ENCODE data around the gene LIN28A.
"Not testable (repeated sequence)": the region's sequence is repeated elsewhere in the genome, so short reads cannot be mapped to it uniquely, and the experiment has no call there.

Gene LIN28A, protein sequence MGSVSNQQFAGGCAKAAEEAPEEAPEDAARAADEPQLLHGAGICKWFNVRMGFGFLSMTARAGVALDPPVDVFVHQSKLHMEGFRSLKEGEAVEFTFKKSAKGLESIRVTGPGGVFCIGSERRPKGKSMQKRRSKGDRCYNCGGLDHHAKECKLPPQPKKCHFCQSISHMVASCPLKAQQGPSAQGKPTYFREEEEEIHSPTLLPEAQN

DNA sequence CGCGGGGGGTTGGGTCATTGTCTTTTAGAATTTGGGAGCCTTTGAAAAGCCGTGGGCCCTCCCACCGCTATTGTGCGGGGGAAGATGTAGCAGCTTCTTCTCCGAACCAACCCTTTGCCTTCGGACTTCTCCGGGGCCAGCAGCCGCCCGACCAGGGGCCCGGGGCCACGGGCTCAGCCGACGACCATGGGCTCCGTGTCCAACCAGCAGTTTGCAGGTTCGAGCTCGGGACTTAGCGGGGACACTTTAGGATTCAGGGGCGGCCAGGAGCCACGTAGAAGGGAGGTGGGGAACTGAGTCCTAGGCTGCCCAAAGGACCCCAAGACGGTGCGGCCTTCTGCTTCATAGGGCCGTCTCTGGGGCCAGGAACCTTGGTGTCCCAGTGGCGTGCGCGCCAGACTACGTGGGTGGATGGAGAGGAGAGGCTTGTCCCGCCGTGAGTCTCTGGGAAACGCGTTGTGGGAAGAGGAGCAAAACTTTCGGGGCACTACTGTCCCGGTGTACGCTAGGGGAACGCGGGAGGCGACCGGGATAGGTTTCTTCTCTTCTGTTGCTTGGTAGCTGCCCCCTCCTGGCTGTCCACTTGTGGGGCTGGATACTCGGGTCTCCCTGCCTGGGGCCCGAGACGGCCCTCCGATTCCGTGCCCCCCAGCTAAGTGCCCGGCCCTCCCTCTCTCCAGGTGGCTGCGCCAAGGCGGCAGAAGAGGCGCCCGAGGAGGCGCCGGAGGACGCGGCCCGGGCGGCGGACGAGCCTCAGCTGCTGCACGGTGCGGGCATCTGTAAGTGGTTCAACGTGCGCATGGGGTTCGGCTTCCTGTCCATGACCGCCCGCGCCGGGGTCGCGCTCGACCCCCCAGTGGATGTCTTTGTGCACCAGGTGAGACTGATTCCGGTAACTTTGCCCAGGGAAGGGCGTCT, at the start of gene LIN28A:
Gene LIN28A (plus strand): TSS at position 112 of the 918 bp plus-strand sequence. CDS start 75 bp downstream, at position 187.
- DNase-seq = no peak

DNA sequence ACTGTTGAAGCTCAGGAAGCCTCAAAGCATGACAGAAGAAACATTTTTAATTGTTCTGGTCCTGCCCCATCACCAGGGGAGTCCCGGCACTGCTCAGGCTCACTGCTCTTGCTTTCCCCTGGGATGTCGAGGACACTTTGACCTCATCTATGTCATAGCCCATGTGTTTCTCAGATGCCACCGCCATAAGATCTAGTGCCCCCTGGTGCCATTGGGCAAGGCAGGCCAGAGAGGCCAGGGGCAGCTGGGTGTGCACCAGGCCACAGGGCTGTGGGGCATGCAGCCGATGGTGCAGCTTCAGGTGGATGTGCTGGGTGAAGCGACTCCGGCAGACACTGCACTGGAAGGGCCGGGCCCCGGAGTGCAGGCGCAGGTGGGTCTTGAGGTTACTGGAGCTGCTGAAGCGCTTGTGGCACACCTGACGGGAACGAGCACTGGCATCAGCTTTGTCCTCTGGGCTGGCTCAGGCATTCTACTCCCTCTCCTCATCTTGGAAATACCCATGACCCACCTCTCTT, 49.0 kb upstream of the LIN28A start:
- no peak for DNase-seq

DNA sequence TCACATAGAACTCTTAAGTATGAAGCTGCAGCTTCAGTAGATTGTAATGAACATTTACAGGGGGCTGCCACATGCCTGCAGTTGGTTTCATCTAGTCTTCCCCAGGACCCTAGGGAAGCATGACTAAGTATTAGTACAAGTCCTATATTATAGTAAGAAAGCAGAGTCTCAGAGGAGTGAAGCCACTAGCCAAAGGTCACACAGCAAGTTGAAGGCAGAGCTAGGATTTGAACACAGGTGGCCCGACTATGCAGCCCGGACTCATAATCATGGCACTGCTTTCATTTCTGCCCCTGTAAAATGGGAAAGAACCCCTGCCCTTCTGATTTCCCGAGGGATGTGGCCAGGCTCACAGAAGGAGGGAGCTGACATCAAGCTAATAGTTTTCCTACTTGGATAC, 48.3 kb upstream of the LIN28A start:
- no peak for DNase-seq

GRCh38 chr1:26363549-26364448, 46.8 kb upstream of the LIN28A start:
- peak; percentile 73 for DNase-seq

GRCh38 chr1:26364956-26365355, 45.7 kb upstream of the LIN28A start:
- no peak for DNase-seq

DNA sequence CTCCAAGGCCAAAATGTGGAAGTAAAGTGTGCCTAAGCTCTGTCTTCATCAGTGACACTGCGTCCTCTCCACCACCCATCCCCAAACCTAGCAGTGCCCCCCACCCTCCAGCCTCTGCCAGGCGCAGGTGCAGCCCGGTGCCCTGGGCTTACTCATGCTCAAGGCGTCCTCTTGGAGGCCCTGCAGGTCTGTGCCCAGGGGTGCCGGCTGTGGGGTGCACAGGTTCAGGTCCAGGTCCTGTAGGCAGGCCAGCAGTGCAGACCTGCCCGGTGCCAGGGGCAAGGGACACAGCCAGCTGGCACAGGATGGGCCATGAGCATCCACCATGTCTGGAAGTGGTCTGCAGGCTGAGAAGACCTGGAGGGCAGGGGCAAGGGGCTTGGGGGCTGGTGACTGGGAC, 43.2 kb upstream of the LIN28A start:
- no peak for DNase-seq

DNA sequence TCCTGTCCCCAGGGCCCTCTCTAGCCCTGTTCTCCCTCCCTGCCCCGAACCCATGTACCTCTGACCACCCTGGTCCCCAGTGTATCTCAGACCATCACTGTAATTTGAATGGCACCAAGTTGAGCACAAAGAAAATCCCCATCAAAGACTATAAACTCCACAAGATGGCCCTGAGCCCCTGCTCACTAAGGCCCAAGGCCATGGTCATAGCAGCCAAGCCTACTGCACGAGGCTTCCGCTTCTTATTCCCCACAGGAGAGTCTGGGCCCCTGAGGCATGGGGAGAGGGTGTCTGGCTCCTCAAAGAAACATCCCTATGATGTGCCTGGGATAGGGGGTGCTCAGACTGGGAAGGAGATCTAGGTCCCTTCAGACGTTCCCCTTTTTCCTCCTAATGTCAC, 42.6 kb upstream of the LIN28A start:
- DNase-seq = no peak

GRCh38 chr1:26368486-26368885, 42.1 kb upstream of the LIN28A start:
- no peak for DNase-seq

- no peak for DNase-seq
Observed at GRCh38 chr1:26370591-26371382, 39.8 kb upstream of the LIN28A start.

DNA sequence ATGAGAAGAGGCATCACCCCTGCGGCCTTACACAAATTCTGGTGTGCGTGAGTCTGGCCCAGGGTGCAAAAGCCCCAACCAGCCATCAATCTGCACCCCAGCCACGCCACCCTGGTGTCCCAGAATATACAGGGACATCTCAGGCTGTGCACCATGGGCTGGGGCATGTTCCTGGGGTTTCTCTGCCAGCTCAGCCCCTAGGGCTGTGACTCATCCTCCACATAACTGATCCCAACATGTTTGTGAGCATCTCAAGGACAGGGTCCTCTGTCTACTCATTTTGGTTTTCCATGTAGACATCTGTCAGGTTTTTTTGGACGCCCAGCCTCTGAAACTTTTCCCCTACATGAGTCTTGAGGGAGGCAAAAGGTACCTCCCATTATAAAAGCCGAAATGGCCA, 38.6 kb upstream of the LIN28A start:
- no peak for DNase-seq

GRCh38 chr1:26372611-26373010, 38.0 kb upstream of the LIN28A start, which contains the start of gene ZNF683:
ZNF683 (minus strand) TSS chr1:26372750; CDS start chr1:26368571, 4,179 bp downstream.
- not testable (repeated sequence) for DNase-seq

DNA sequence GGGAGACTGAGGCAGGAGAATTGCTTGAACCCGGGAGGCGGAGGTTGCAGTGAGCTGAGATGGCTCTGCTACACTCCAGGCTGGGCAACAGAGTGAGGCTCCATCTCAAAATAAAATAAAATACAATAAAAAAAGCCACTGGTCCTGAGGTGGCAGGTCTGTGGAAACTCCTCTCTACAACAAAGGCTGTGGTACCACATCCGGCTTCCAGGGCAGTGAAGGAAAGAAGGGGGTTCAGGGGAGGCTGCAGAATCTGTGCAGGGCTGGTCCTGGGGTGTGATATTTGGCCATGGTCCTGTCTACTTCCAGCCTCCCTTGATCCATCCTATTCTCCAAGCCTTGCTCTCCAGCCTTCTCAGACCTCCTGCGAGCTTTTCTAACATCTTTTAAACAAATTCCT, 37.3 kb upstream of the LIN28A start:
- no peak for DNase-seq

DNA sequence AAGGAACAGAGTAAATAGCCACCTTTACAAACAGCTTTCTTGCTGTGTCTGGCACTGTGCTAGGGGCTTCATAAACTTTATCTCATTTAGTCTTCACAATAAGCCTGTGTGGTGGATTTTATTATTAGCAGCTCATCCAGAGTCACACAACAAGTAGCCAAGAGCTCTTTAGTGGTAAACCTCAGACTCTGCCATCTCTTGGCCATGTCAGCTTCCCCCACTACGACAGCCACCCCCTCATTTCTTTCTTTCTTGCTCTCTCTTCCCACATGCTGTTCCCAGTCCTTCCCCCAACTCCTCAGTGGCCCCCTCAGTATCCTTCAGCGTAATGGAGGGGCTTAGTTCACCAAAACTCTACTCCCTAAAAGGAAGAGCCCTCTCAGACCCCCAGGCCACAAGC, 36.8 kb upstream of the LIN28A start:
- DNase-seq = no peak

DNA sequence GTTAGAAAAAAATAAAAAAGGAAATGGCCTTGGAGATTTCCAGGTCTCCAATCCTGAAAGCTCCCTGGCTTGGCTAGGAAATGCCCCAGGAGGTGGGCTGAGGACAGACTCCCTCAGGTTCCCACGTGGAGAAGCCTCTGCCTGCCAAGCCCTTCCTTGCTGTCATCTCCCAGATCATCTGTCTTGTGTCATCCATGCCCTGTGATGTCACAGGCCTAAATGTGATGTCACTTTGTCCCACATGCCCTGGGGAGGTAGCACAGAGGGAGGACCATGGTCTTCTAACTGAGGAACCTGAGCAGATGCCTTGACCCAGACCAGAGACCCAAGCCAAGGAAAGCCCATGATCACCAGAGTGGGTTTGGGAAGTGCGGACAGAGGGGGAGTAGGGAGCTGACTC, 36.3 kb upstream of the LIN28A start:
- not testable (repeated sequence) for DNase-seq

DNA sequence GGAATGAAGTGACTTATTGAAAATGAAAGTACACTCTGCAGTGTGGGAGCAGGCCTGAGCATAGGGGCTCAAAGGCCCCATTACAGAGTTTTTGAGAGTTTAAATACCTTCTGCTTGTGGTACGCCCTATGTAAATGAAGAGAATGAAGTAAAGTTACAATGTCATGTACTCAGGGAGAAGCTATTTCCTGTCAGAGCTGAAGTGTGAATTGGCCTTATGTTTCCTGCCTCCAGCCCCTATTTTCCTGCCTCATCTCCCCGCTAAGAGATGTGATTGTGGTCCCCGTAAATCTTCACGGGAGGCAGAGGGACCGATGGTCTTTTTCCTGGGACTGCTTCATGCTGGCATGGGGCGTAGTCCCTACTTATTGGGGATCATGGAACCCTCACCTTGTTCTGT, 35.5 kb upstream of the LIN28A start:
- DNase-seq = no peak

DNA sequence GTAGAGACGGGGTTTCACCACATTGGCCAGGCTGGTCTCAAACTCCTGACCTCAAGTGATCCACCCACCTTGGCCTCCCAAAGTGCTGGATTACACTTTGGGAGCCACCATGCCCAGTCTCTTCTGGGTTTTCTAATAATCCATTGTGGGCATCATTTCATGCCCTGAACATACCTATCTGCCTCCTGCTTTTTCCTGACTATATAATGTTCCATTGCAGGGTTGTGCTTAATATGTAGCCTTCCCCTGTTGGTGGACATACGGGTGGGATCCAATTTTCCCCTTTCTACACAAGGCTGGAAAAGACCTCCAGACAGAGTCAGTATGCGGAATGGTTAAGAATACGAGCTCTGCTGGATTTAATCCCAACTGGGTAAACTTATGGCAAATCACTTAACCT, 34.6 kb upstream of the LIN28A start:
- DNase-seq = no peak

- DNase-seq = peak; percentile 44
Observed at GRCh38 chr1:26378088-26378878, 32.3 kb upstream of the LIN28A start.

- no peak for DNase-seq
Observed at GRCh38 chr1:26378879-26379251, 31.8 kb upstream of the LIN28A start.

DNA sequence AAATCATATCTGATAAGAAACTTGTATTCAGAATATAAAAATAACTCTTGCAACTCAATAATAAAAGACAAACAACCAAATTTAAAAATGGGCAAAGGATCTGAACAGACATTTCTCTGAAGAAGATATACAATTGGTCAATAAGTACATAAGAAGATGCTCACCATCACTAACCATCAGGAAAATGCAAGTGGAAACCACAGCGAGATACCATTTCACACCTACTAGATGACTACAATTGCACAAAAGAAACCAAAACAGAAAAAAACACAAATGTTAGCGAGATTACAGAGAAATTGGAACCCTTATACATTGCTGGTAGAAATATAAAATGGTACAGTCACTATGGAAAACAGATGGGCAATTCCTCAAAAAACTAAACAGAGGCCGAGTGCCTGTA, 26.5 kb upstream of the LIN28A start:
- no peak for DNase-seq

- DNase-seq = not testable (repeated sequence)
Observed at GRCh38 chr1:26385063-26385462, 25.6 kb upstream of the LIN28A start.

DNA sequence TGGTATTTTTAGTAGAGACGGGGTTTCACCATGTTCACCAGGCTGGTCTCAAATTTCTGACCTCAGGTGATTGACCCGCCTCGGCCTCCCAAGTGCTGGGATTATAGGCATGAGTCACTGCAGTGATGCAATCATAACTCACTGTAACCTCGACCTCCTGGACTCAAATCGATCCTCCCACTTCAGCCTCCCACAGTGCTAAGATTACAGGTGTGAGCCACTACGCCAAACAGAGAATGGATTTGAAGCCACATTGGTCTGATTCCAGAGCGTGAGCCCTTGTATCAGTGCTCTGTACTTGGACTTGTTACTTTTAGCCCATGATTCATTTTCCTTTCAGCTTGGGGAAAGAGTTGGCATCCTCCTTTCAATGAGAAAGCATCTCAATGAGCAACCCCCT, 23.2 kb upstream of the LIN28A start:
- no peak for DNase-seq
